Right lobe of liver (tissue), 4 donors: Measurements from ENCODE around the gene PACRG.

ENCODE experiments used
- CTCF ChIP-seq, 4 donors: fragments of 200-600 bp in 3 of 4; fragments of 450-650 bp in 1 of 4; IDR thresholded peaks; one replicate each; pipeline versions ENCODE4 v1.5.1 to v1.8.0; 2016 to 2022; ENCODE audit warnings: antibody characterized with exemption in 4 of 4, mild to moderate bottlenecking in 2 of 4
- POLR2A ChIP-seq: fragments of 450-650 bp; IDR thresholded peaks from one replicate; pipeline ENCODE4 v1.6.1; 2017; ENCODE audit warnings: antibody characterized with exemption, mild to moderate bottlenecking
- donor health status: DM: no; HTN: no; CAD: no.
- donor health status: DM: no; HTN: no; CAD: no.
- donor health status: DM: no; HTN: yes; CAD: no.

- no peak for TF ChIP-seq CTCF (IDR thresholded peaks at IDR 0.05)
- no peak for TF ChIP-seq POLR2A
Observed at GRCh38 chr6:162688751-162689345, 38.9 kb upstream of the PACRG start.
